GM19324 (cell line): ENCODE results near the gene P2RX7.
A peak's percentile ranks its signal among the peaks of the same experiment; 100 is the strongest.
"Not testable (repeated sequence)": the region's sequence is repeated elsewhere in the genome, so short reads cannot be mapped to it uniquely, and the experiment has no call there.

ENCODE experiments used
- ATAC-seq: cut with Tn5 transposase; IDR thresholded peaks from one replicate; pipeline ENCODE4 v1.9.1; 2021; ENCODE audit warnings: mild to moderate bottlenecking, moderate library complexity; ENCODE audit not compliant: unreplicated experiment, low FRiP score

Gene P2RX7

DNA sequence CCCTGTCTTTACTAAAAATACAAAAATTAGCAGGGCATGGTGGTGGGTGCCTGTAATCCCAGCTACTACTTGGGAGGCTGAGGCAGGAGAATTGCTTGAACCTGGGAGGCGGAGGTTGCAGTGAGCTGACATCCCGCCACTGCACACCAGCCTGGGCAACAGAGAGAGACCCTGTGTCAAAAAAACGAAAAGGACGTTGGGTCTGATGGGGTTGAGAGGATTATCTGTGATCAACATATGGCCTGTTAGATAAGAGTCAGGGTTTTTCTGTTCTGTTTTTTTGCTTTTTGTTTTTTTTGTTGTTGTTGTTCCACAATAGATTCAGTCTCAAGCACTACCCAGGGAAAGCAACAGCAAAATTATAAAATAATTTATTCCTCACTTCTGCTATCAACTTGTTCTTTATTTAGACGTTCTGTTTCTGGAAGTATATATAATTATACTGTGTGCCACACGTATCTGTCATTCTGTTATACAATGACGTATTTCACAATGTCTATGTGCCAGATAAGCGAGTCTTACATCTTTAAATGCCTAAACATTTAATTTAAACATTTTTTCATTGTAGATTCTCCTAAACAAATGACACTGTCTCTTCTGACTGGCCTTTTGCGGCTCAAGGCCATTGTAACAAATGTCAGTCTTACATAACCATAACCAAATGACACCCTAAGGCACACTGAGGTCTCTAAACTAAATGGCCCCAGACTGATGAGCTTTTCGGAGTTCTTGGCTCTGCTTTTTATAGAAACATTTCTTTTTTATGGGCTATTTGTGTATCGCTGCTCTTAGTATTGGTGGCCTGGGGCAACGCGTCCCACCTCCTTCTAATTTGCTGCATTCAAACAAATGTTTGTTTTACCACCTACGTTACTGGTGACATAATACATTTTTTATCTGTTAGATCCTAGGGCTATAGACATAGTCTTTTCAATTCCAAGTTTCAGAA is 70.0 kb downstream of the P2RX7 start:
- ATAC-seq, result no peak

GRCh38 chr12:121203482-121203881 is 70.8 kb downstream of the P2RX7 start:
- ATAC-seq, result no peak

- ATAC-seq, result no peak
These were observed 72.8 kb downstream of the P2RX7 start for GRCh38 chr12:121205491-121205890.

GRCh38 chr12:121208571-121208970 is 75.9 kb downstream of the P2RX7 start:
- ATAC-seq, result not testable (repeated sequence)

GRCh38 chr12:121209221-121209620 is 76.5 kb downstream of the P2RX7 start:
- no peak for ATAC-seq

GRCh38 chr12:121209624-121210572 is 77.2 kb downstream of the P2RX7 start, which contains the start of gene P2RX4:
TSS of gene P2RX4 (plus strand) at chr12:121210129. CDS start at chr12:121210165, 36 bp downstream.
- peak; percentile 89 for ATAC-seq

GRCh38 chr12:121212875-121213274 is 80.2 kb downstream of the P2RX7 start:
- no peak for ATAC-seq

DNA sequence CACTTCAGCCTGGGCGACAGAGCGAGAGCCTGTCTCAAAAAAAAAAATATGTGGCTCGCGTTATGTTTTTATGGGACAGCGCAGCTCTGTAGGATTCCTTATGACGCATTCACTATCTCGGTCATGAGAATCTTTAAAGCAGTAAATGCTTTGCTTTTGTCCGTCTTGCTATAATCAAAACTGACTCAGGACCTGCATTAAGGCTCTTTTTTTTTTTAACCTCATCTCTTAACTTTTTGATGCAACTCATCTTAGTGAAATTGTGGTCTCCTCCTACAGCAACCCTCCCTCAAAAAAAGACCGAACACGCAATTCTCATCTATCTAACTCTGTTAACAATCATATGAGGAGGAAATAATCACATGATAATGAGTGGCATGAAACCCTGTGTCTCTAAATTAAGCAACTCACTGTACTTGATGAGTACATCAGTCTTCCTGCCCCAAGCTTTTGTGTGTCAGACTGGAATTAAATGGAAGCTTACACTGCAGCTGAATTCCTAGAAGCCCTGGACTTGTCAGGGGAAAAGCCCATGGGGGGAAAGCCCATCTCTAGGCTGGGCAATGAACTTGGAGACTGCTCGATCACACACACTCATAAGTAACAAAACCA is 81.6 kb downstream of the P2RX7 start:
- no peak for ATAC-seq

DNA sequence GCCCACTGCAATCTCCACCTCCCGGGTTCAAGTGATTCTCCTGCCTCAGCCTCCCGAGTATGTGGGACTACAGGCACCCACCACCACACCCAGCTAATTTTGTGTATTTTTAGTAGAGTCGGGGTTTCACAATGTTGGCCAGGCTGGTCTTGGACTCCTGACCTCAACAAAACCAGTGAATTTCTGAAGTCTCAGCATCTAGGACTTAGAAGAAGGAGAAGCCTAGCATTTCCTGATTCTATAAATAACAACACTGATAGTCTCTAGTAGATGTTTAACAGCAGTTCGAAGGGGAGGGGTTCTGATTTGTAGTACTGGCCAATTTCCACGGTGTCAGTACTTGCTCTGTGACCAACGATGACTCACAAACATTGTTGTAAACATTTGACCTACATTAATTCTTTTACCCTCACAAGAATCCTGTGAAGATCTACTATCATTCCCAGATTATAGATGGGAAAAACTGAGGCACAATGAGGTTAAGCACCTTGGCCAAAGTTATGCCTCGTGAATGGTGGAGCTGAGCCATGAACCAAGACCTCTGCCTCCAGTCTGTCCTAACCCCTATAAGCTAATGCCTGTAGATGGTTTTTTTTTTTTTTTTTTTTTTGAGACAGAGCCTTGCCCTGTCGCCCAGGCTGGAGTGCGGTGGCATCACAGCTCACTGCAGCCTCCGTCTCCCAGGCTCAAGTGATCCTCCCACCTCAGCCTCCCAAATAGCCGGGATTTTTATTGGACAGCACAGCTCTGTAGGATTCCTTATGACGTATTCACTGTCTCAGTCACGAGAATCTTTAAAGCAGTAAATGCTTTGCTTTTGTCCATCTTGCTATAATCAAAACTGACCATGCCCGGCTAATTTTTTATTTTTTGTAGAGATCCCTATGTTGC is 82.4 kb downstream of the P2RX7 start:
- no peak for ATAC-seq

DNA sequence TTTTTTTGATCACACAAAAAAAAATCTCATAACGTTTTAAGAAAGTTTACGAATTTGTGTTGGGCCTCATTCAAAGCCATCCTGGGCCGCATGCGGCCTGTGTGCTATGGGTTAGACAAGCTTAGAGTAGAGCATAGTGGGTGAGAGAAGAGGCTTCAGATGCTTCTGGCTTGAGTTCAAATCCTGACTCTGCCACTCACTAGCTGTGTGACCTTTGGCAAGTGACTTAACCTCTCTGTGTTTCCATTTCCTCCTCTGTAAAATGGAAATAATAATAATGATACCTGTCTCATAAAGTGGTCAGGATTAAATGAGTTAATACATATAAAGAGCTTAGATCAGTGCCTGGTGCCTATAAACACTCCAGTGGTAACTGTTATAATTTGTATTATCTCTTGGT is 83.4 kb downstream of the P2RX7 start:
- no peak for ATAC-seq

DNA sequence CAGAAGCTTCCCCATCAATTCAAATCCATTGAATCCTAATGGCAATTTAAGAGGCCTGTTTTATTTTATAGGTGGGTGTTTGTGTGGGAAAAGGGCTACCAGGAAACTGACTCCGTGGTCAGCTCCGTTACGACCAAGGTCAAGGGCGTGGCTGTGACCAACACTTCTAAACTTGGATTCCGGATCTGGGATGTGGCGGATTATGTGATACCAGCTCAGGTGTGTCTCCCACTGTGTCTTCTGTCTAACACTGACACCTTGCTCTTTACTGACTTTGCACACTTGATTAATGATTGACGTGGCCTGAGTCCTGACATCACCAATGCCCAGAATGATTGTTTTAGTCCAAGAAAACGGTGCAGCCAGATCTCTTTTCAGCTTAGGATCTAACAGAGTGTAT is 84.4 kb downstream of the P2RX7 start:
- ATAC-seq, result no peak

GRCh38 chr12:121217761-121218160 is 85.1 kb downstream of the P2RX7 start:
- ATAC-seq, result no peak

DNA sequence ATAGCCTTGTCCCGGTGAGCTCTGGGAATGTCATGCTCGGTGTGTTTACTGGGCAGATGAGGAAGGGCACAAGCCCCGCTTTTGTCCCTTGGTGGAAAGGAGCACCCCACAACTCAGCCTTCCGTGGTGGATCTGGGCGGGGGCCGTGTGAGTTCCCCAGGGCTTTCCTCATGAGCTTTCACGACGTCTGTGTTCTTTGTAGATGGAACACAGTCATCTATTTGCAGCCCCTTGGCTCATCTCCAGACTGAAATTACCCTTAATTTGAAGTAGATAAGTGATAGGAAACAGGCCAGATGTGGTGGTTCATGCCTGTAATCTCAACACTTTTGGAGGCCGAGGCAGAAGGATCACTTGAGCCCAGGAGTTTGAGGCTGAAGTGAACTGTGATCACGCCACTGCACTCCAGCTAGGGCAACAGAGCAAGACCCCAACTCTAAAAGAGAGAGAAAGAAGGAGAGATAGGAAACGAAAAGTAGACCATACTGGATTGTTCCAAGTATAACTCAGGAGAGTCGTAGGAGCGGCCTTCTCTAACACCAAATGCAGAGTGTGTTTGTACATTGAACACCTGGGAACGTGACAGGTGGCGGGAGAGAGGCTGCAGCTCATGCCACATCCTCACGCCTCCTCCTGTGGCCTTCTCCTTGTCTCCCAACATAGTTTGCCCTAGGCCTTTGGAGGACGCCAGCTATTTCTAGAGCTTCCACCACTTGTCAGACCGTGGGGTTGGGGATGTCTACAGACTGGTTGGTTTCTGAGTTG is 86.1 kb downstream of the P2RX7 start:
- no peak for ATAC-seq

DNA sequence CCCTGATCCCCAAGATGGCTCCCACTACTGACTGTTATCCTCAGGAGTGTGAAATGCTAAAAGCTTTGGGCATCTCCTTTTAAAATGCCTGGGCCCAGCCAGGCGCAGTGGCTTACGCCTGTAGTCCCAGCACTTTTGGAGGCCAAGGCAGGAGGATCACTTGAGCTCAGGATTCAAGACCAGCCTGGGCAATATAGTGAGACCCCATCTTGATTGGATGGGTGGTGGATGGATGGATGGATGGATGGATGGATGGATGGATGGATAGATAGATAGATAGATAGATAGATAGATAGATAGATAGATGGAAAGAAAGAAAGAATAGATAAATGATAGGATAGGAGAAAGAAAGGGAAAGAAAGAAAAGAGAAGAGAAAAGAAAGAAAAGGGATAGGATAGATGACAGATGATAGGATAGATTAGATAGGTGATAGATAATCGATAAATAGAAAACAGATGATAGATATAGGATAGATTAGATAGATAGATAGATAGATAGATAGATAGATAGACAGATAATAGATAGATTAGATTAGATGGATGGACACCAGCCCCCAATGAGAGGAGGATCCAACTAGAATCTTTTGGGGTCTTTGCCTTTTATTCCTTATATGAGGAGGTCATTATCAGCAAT is 86.8 kb downstream of the P2RX7 start:
- ATAC-seq, result no peak

DNA sequence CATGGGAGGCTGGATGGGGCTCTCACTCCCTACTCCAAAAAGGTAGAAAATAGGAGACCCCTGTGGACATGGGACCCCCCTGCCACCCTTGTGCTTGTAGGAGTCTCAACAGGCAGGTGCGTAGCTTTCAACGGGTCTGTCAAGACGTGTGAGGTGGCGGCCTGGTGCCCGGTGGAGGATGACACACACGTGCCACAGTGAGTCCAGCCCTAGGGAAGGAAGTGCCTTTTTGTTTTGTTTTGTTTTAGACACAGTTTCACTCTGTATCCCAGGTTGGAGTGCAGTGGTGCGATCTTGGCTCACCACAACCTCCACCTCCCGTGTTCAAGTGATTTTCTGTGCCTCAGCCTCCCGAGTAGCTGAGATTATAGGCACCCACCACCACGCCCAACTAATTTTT is 90.2 kb downstream of the P2RX7 start:
- ATAC-seq, result no peak

GRCh38 chr12:121223292-121224285 is 90.9 kb downstream of the P2RX7 start:
- no peak for ATAC-seq

DNA sequence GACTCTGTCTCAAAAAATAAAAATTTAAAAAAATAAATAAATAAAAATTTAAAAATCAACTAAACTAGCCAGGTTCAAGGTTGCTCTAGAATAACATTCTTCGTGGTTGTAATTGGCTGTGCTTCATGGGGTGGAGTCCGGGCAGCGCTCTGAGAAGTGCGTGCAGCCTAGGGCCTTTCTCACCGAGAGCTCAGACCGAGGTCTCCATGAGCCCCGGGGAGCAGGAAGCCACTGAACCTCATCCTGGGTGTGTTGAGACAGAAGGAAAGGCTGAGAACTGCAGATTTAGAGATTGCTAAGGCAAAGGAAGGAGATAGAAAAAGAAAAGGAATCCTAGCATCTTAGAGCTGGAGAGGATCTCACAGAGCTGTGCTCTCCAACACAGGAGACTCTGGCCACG is 91.9 kb downstream of the P2RX7 start:
- ATAC-seq, result no peak
